GM23248 (cell line): ENCODE measurements around the gene ANKMY2.

ENCODE experiments used
- EZH2 ChIP-seq: fragments of 200-600 bp; sonication (generic); IDR thresholded peaks from 2 replicates; pipeline ENCODE4 v1.6.1; 2018; ENCODE audit warnings: antibody characterized with exemption, mild to moderate bottlenecking; ENCODE audit not compliant: insufficient read depth, poor library complexity, severe bottlenecking
- EZH2phosphoT487 ChIP-seq: fragments of 200-600 bp; sonication (generic); IDR thresholded peaks from 2 replicates; pipeline ENCODE4 v1.6.1; 2018; ENCODE audit warnings: antibody characterized with exemption, moderate library complexity, mild to moderate bottlenecking, low read depth; ENCODE audit not compliant: insufficient read depth

GRCh38 chr7:16693601-16694318 is 48.2 kb upstream of the ANKMY2 start:
- TF ChIP-seq EZH2phosphoT487, result no peak
- no peak for TF ChIP-seq EZH2
